ENCODE measurements around the gene ZBTB20. TPM values are rescaled to one million over a fixed set of nuclear protein-coding genes. Genes with fewer than 3 reads are reported as not detected.

Gene ZBTB20
- total RNA-seq, 8 experiments from 2014 or later: 21.8 to 62.6 (median 39.5) TPM

GRCh38 chr3:114861666-114862065 is 285.4 kb downstream of the ZBTB20 start:
- Histone ChIP-seq H3K27ac (no peak overlapping the region), H3K4me1 (replicated peaks in 1 of 2) (peaks cover 10 to 22% of the 10 kb centered on the region in 2 donors), H3K4me3 (no peak overlapping the region)
- 0 to 100% (median 71%) methylated on average over 1 to 2 of the region's 2 CpGs; no CpG with 5 or more reads in 1 of the 10 experiments for WGBS, 10 experiments
- in situ Hi-C loops (cut with MboI; ENCODE audit: low pct_unique_long_range_greater_than_20kb in 2 of 9, low sequenced_read_pairs in 9 of 9, unreplicated experiment in 9 of 9): no loop called here
- no peak for ATAC-seq (replicated peaks in 6 of 8)

- H3K27ac ChIP-seq: no peak overlapping the region
- no peak overlapping the region for H3K4me3 ChIP-seq
- ATAC-seq (replicated peaks in 6 of 8): no peak
- WGBS, 10 experiments: 71 to 100% (median 100%) methylated on average over 1 to 2 of the region's 2 CpGs; no CpG with 5 or more reads in 3 of the 10 experiments
- peaks cover 13 to 29% of the 10 kb centered on the region in 2 donors for H3K4me1 ChIP-seq (replicated peaks in 1 of 2)
- in situ Hi-C loops (cut with MboI; ENCODE audit: low pct_unique_long_range_greater_than_20kb in 2 of 9, low sequenced_read_pairs in 9 of 9, unreplicated experiment in 9 of 9): no loop called here
These were observed 286.6 kb downstream of the ZBTB20 start for GRCh38 chr3:114860531-114860930.

- Histone ChIP-seq H3K4me1 (replicated peaks in 1 of 2) (peaks cover 12 to 29% of the 10 kb centered on the region in 2 donors), H3K4me3 (no peak overlapping the region), H3K27ac (no peak overlapping the region)
- ATAC-seq (replicated peaks in 6 of 8): no peak
- 42 to 91% (median 88%) methylated on average over 1 to 4 of the region's 4 CpGs; no CpG with 5 or more reads in 2 of the 10 experiments for WGBS, 10 experiments
- in situ Hi-C loops (cut with MboI; ENCODE audit: low pct_unique_long_range_greater_than_20kb in 2 of 9, low sequenced_read_pairs in 9 of 9, unreplicated experiment in 9 of 9): no loop called here
These were observed 288.8 kb downstream of the ZBTB20 start for GRCh38 chr3:114858329-114858728.

DNA sequence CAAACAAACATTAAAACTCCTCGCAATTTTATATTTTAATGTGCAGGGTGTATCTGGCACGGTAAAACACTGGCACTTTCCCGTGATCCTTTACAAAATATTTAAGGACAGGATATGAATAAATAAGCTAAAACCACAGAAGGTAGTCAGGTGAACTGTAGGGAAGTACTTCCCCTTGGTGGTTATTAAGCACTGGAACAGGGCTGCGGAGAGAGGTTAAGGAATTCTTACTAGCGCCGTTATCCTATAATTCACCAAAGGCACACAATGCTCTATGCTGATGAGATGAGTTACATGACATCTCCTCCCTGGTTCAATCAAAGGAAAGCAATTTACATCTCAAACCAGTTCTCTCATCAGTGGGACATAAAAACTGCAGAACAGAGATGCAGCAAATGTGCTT is 289.8 kb downstream of the ZBTB20 start:
- no peak overlapping the region for H3K4me3 ChIP-seq
- peak in 5 of 8 experiments; percentile 94 to 99 (median 96) for ATAC-seq (replicated peaks in 6 of 8)

GRCh38 chr3:114856835-114857234 is 290.3 kb downstream of the ZBTB20 start:
- Histone ChIP-seq H3K4me1 (replicated peaks in 1 of 2) (peaks cover 12 to 29% of the 10 kb centered on the region in 2 donors), H3K4me3 (no peak overlapping the region), H3K27ac (peak overlapping the region; percentile 38 to 65)
- in situ Hi-C loops (cut with MboI; ENCODE audit: low pct_unique_long_range_greater_than_20kb in 2 of 9, low sequenced_read_pairs in 9 of 9, unreplicated experiment in 9 of 9): no loop called here
- WGBS, 10 experiments: 64 to 100% (median 75%) methylated on average over 1 of the region's 1 CpG; no CpG with 5 or more reads in 3 of the 10 experiments
- ATAC-seq (replicated peaks in 6 of 8): peak in 5 of 8 experiments; percentile 14 to 40 (median 24)

More for the DNA sequence above, 289.8 kb downstream of the ZBTB20 start:
- Histone ChIP-seq H3K4me1 (replicated peaks in 1 of 2) (peaks cover 12 to 29% of the 10 kb centered on the region in 2 donors), H3K27ac (peak overlapping the region; percentile 38 to 65)
- WGBS, 10 experiments: 15 to 93% (median 61%) methylated on average over 4 to 6 of the region's 6 CpGs; no CpG with 5 or more reads in 2 of the 10 experiments
- in situ Hi-C loops (cut with MboI; ENCODE audit: low pct_unique_long_range_greater_than_20kb in 2 of 9, low sequenced_read_pairs in 9 of 9, unreplicated experiment in 9 of 9): no loop called here

- H3K4me3 ChIP-seq: no peak overlapping the region
- H3K4me1 ChIP-seq (replicated peaks in 1 of 2): peaks cover 12 to 29% of the 10 kb centered on the region in 2 donors
- in situ Hi-C loops (cut with MboI; ENCODE audit: low pct_unique_long_range_greater_than_20kb in 2 of 9, low sequenced_read_pairs in 9 of 9, unreplicated experiment in 9 of 9): no loop called here
- no peak overlapping the region for H3K27ac ChIP-seq
- 77 to 100% (median 97%) methylated on average over 1 to 5 of the region's 5 CpGs; no CpG with 5 or more reads in 2 of the 10 experiments for WGBS, 10 experiments
- no peak for ATAC-seq (replicated peaks in 6 of 8)
These were observed 291.2 kb downstream of the ZBTB20 start for GRCh38 chr3:114855839-114856238.

- 67 to 100% (median 92%) methylated on average over 1 to 3 of the region's 3 CpGs; no CpG with 5 or more reads in 3 of the 10 experiments for WGBS, 10 experiments
- Histone ChIP-seq H3K27ac (no peak overlapping the region), H3K4me1 (replicated peaks in 1 of 2) (peaks cover 12 to 25% of the 10 kb centered on the region in 2 donors), H3K4me3 (no peak overlapping the region)
- ATAC-seq (replicated peaks in 6 of 8): no peak
- in situ Hi-C loops (cut with MboI; ENCODE audit: low pct_unique_long_range_greater_than_20kb in 2 of 9, low sequenced_read_pairs in 9 of 9, unreplicated experiment in 9 of 9): no loop called here
These were observed 294.1 kb downstream of the ZBTB20 start for GRCh38 chr3:114852966-114853365.

DNA sequence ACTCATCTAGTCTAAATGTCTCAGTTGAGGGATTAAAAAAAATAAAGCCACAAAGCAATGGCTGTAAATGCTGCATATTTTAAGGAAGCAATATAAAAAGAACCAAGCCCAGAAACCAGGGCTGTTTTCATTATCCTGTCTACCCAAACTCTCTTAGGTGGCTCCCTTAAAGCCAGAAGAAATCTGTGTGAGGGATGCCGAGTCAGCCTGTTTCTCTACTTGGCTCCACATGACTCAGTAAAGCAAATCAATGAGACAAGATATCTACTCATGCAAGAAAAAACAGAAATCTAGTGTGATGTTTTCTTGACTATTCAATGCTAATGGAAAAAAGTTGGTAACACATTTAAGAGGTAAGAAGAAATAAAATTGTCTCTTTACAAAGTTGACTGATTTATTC is 296.2 kb downstream of the ZBTB20 start:
- in situ Hi-C loops (cut with MboI; ENCODE audit: low pct_unique_long_range_greater_than_20kb in 2 of 9, low sequenced_read_pairs in 9 of 9, unreplicated experiment in 9 of 9): no loop called here
- no peak overlapping the region for H3K27ac ChIP-seq
- WGBS, 10 experiments: 33 to 88% (median 83%) methylated on average over 1 of the region's 1 CpG; no CpG with 5 or more reads in 5 of the 10 experiments
- no peak overlapping the region for H3K4me3 ChIP-seq
- ATAC-seq (replicated peaks in 6 of 8): peak in 3 of 8 experiments; percentile 23 to 83 (median 74)
- H3K4me1 ChIP-seq (replicated peaks in 1 of 2): peaks cover 4 to 6% of the 10 kb centered on the region in 2 donors

DNA sequence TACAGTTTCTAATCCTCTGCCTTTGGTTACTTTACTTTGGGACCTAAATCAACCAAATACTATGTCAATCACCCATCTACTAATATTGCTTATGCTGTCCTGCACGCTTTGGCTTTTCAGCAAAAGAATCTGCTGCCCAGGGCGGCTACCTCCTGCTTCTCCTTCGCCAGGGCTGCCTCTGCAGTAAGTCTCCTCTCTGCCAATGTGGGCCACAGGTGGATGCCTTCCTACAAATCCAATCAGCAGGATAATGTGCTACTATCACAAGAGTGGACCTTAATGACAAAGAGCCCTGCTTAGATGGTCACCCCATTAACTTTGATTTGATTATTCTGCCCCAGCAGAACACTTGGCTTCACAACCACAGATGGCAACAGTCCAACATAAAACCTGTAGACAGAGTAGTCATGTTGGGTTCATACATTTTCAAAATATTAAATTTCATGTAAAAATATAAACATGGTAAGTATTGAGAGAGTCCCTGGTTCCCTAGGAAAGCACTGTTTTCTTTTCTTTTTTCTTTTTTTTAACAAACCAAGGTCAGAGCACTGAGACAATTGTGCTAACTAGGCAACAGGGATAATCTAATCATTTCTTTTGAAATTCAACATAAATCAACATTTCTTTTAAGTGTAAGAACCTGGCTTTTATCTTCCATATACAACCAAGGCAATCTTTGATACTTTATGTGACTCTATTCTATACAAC is 298.3 kb downstream of the ZBTB20 start:
- ATAC-seq (replicated peaks in 6 of 8): peak in 1 of 8 experiments; percentile 26
- WGBS, 10 experiments: 83 to 100% (median 100%) methylated on average over 1 to 3 of the region's 3 CpGs; no CpG with 5 or more reads in 5 of the 10 experiments
- no peak overlapping the region for H3K4me3 ChIP-seq
- no peak overlapping the region for H3K27ac ChIP-seq
- H3K4me1 ChIP-seq (replicated peaks in 1 of 2): peaks cover 0 to 6% of the 10 kb centered on the region in 2 donors
- in situ Hi-C loops (cut with MboI; ENCODE audit: low pct_unique_long_range_greater_than_20kb in 2 of 9, low sequenced_read_pairs in 9 of 9, unreplicated experiment in 9 of 9): loop anchor here in 3 of 9 experiments (25.0 kb wide), 3 partner anchors 239 to 964 kb away; no protein-coding TSS in a partner anchor

- peaks cover 0 to 6% of the 10 kb centered on the region in 2 donors for H3K4me1 ChIP-seq (replicated peaks in 1 of 2)
- peak in 4 of 8 experiments; percentile 24 to 79 (median 30) for ATAC-seq (replicated peaks in 6 of 8)
- in situ Hi-C loops (cut with MboI; ENCODE audit: low pct_unique_long_range_greater_than_20kb in 2 of 9, low sequenced_read_pairs in 9 of 9, unreplicated experiment in 9 of 9): loop anchor here in 3 of 9 experiments (25.0 kb wide), 3 partner anchors 239 to 964 kb away; no protein-coding TSS in a partner anchor
- H3K27ac ChIP-seq: no peak overlapping the region
- WGBS, 10 experiments: 40 to 100% (median 80%) methylated on average over 1 to 7 of the region's 7 CpGs; no CpG with 5 or more reads in 3 of the 10 experiments
- no peak overlapping the region for H3K4me3 ChIP-seq
These were observed 299.0 kb downstream of the ZBTB20 start for GRCh38 chr3:114848082-114848481.

DNA sequence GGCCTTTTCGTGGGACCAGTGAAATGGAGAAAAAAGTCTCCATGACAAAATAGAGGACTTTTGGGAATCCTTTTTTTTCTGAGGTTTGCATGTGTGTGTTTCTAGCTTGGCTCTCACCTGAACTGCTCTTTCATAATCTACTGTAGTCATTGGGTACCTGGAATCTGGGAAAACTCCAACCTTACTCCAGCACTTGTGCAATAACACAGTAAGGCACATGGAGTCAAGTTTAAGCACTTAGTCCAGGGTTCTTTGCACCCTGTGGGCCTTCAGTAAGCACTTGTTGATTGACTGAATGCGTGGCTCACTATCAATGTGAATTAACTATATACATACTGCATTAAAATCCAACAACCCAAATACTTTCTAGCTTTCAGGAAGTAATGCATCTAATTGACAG is 299.5 kb downstream of the ZBTB20 start:
- no peak for ATAC-seq (replicated peaks in 6 of 8)
- peaks cover 0 to 6% of the 10 kb centered on the region in 2 donors for H3K4me1 ChIP-seq (replicated peaks in 1 of 2)
- WGBS, 10 experiments: 25 to 83% (median 58%) methylated on average over 1 to 2 of the region's 2 CpGs; no CpG with 5 or more reads in 2 of the 10 experiments
- H3K4me3 ChIP-seq: no peak overlapping the region
- no peak overlapping the region for H3K27ac ChIP-seq
- in situ Hi-C loops (cut with MboI; ENCODE audit: low pct_unique_long_range_greater_than_20kb in 2 of 9, low sequenced_read_pairs in 9 of 9, unreplicated experiment in 9 of 9): loop anchor here in 3 of 9 experiments (25.0 kb wide), 3 partner anchors 240 to 965 kb away; no protein-coding TSS in a partner anchor

- 28 to 100% (median 90%) methylated on average over 1 to 3 of the region's 3 CpGs for WGBS, 10 experiments
- in situ Hi-C loops (cut with MboI; ENCODE audit: low pct_unique_long_range_greater_than_20kb in 2 of 9, low sequenced_read_pairs in 9 of 9, unreplicated experiment in 9 of 9): loop anchor here in 3 of 9 experiments (25.0 kb wide), 3 partner anchors 241 to 966 kb away; no protein-coding TSS in a partner anchor
- Histone ChIP-seq H3K4me3 (no peak overlapping the region), H3K27ac (no peak overlapping the region), H3K4me1 (replicated peaks in 1 of 2) (peaks cover 0 to 6% of the 10 kb centered on the region in 2 donors)
- ATAC-seq (replicated peaks in 6 of 8): peak in 1 of 8 experiments; percentile 28
These were observed 300.3 kb downstream of the ZBTB20 start for GRCh38 chr3:114846779-114847178.

- peak in 1 of 8 experiments; percentile 56 for ATAC-seq (replicated peaks in 6 of 8)
These were observed 300.8 kb downstream of the ZBTB20 start for GRCh38 chr3:114846252-114846651.

More at GRCh38 chr3:114846252-114846651, 300.8 kb downstream of the ZBTB20 start:
- in situ Hi-C loops (cut with MboI; ENCODE audit: low pct_unique_long_range_greater_than_20kb in 2 of 9, low sequenced_read_pairs in 9 of 9, unreplicated experiment in 9 of 9): loop anchor here in 3 of 9 experiments (25.0 kb wide), 3 partner anchors 241 to 966 kb away; no protein-coding TSS in a partner anchor
- H3K4me3 ChIP-seq: no peak overlapping the region
- WGBS, 10 experiments: 20 to 71% (median 45%) methylated on average over 1 of the region's 1 CpG; no CpG with 5 or more reads in 5 of the 10 experiments
- peaks cover 0 to 6% of the 10 kb centered on the region in 2 donors for H3K4me1 ChIP-seq (replicated peaks in 1 of 2)
- H3K27ac ChIP-seq: no peak overlapping the region

Measured in motor neuron (in vitro differentiated cells).